Panc1 (cell line): ENCODE results near the gene GRID1.

Experiments
- CTCF ChIP-seq: fragments of 450-650 bp; IDR thresholded peaks from 2 replicates; pipeline ENCODE4 v1.5.1; 2017; ENCODE audit warnings: mild to moderate bottlenecking
- POLR2AphosphoS5 ChIP-seq: IDR thresholded peaks from 2 replicates; pipeline ENCODE4 v1.6.1; 2012; ENCODE audit warnings: mild to moderate bottlenecking, low read depth, low read length, moderate library complexity
- REST ChIP-seq, 2 experiments: IDR thresholded peaks; 2 replicates each; pipeline ENCODE4 v1.6.1; 2011 to 2012; ENCODE audit warnings: low read depth in 2 of 2, control low read depth in 1 of 2, low read length in 1 of 2, mild to moderate bottlenecking in 1 of 2, moderate library complexity in 1 of 2; ENCODE audit not compliant: insufficient read depth in 1 of 2
- SIN3A ChIP-seq: IDR thresholded peaks from 2 replicates; pipeline ENCODE4 v1.6.1; 2012; ENCODE audit warnings: low read depth, mild to moderate bottlenecking, low read length, moderate library complexity, borderline replicate concordance; ENCODE audit not compliant: insufficient read depth

- TF ChIP-seq CTCF = no peak
- TF ChIP-seq REST (IDR thresholded peaks at IDR 0.05; ENCODE audit: insufficient read depth in 1 of 2, low read depth in 2 of 2, low read length in 1 of 2) = no peak
- no peak for TF ChIP-seq POLR2AphosphoS5
- TF ChIP-seq SIN3A = no peak
Measured at GRCh38 chr10:86250399-86250798, 116.2 kb downstream of the GRID1 start.
